Measurements from ENCODE around the gene RTF1. TPM values are rescaled to one million over a fixed set of nuclear protein-coding genes. Genes with fewer than 3 reads are reported as not detected.

RTF1 gene
- polyA plus RNA-seq, 1 donor (not counting 4 experiments of a cell fraction or from before 2014, with no cell fraction given) = 28.5 TPM

DNA sequence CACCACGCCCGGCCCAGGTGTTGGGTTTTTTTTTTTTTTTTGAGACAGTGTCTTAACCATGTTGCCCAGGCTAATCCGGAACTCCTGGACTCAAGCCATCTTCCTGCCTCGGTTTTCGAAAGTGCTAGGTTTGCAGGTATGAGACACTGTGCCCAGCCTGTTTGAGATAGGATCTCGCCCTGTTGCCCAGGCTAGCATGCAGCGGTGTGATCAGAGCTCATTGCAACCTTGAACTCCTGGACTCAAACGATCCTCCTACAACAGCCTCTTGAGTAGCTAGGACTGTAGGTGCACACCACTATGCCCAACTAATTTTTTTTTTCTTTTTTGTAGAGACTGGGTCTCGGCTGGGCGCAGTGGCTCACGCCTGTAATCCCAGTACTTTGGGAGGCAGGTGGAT is 56.5 kb downstream of the RTF1 start:
- FAIRE-seq (no peak), DNase-seq (ENCODE audit: low read depth, low spot score) (no peak)
- no peaks in the 10 kb centered on the region for H4K20me1 ChIP-seq (ENCODE audit: control insufficient read depth, extremely low read depth, insufficient read depth, low read length)
- H3K9me1 ChIP-seq (ENCODE audit: control insufficient read depth, extremely low read depth, insufficient read depth, low read length) = no peaks in the 10 kb centered on the region
- H3K36me3 ChIP-seq (ENCODE audit: control insufficient read depth in 2 of 2, extremely low read depth in 1 of 2, insufficient read depth in 2 of 2, low read length in 2 of 2) = peaks cover 25 to 32% of the 10 kb centered on the region in 2 experiments
- no peaks in the 10 kb centered on the region for H3K27me3 ChIP-seq (ENCODE audit: control insufficient read depth, extremely low read depth, insufficient read depth, low read length)
- H3K4me1 ChIP-seq (ENCODE audit: control insufficient read depth, extremely low read depth, insufficient read depth, low read length) = peaks cover 3% of the 10 kb centered on the region
- H3K4me3 ChIP-seq (ENCODE audit: control insufficient read depth in 2 of 3, extremely low read depth in 1 of 3, insufficient read depth in 2 of 3, low read depth in 1 of 3, low read length in 3 of 3) = no peak overlapping the region
- H3K9me3 ChIP-seq (ENCODE audit: control insufficient read depth, low read depth, low read length) = no peaks in the 10 kb centered on the region
- dilution Hi-C loops (cut with MboI; ENCODE audit: extremely low pct_ligation_motif_present, low sequenced_read_pairs) = no loop called here
- H3K9ac ChIP-seq (ENCODE audit: control insufficient read depth, extremely low read depth, insufficient read depth, low read length) = no peak overlapping the region
- TF ChIP-seq, protein P1, sequence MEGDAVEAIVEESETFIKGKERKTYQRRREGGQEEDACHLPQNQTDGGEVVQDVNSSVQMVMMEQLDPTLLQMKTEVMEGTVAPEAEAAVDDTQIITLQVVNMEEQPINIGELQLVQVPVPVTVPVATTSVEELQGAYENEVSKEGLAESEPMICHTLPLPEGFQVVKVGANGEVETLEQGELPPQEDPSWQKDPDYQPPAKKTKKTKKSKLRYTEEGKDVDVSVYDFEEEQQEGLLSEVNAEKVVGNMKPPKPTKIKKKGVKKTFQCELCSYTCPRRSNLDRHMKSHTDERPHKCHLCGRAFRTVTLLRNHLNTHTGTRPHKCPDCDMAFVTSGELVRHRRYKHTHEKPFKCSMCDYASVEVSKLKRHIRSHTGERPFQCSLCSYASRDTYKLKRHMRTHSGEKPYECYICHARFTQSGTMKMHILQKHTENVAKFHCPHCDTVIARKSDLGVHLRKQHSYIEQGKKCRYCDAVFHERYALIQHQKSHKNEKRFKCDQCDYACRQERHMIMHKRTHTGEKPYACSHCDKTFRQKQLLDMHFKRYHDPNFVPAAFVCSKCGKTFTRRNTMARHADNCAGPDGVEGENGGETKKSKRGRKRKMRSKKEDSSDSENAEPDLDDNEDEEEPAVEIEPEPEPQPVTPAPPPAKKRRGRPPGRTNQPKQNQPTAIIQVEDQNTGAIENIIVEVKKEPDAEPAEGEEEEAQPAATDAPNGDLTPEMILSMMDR (optimal IDR thresholded peaks at IDR 0.05 in 1 of 3, IDR thresholded peaks at IDR 0.05 in 1 of 3, conservative IDR thresholded peaks at IDR 0.05 in 1 of 3; ENCODE audit: extremely low read depth in 1 of 3, insufficient read depth in 2 of 3, low read length in 3 of 3) = no peak
- no peak for TF ChIP-seq EZH2 (IDR thresholded peaks at IDR 0.05; ENCODE audit: low read length)
- H2AFZ ChIP-seq (ENCODE audit: control insufficient read depth, low read length) = no peak overlapping the region
- no peak overlapping the region for H3K27ac ChIP-seq (ENCODE audit: control insufficient read depth, insufficient read depth, low read length)
- H3K4me2 ChIP-seq (ENCODE audit: control insufficient read depth, extremely low read depth, insufficient read depth, low read depth, low read length) = no peak overlapping the region
- H3K79me2 ChIP-seq (ENCODE audit: control insufficient read depth, insufficient read depth, low read length) = no peaks in the 10 kb centered on the region

DNA sequence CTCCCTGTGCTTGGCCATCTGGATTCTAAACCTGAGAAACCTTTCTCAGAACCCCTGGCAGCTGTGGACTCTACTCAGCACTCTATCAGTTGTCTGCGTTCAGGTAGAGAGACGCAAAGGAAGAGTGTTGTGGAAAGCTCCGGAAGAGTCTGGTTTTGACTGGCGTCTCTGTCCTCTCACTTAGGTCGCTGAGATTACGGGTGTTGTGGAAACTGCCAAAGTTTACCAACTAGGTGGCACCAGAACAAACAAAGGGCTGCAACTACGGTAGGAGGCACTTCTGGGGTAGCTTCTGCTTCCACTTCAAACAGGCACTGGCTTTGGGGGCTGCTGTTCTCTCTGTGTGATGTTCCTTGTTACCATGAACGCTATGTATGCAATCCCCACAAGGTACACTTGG is 57.5 kb downstream of the RTF1 start:
- H3K36me3 ChIP-seq (ENCODE audit: control insufficient read depth in 2 of 2, extremely low read depth in 1 of 2, insufficient read depth in 2 of 2, low read length in 2 of 2) = peaks cover 27 to 37% of the 10 kb centered on the region in 2 experiments
- dilution Hi-C loops (cut with MboI; ENCODE audit: extremely low pct_ligation_motif_present, low sequenced_read_pairs) = no loop called here
- FAIRE-seq = no peak

More for the DNA sequence above, 57.5 kb downstream of the RTF1 start:
- no peaks in the 10 kb centered on the region for H3K9me1 ChIP-seq (ENCODE audit: control insufficient read depth, extremely low read depth, insufficient read depth, low read length)
- no peak overlapping the region for H2AFZ ChIP-seq (ENCODE audit: control insufficient read depth, low read length)
- TF ChIP-seq, protein P1 (optimal IDR thresholded peaks at IDR 0.05 in 1 of 3, IDR thresholded peaks at IDR 0.05 in 1 of 3, conservative IDR thresholded peaks at IDR 0.05 in 1 of 3; ENCODE audit: extremely low read depth in 1 of 3, insufficient read depth in 2 of 3, low read length in 3 of 3) = no peak
- no peak for TF ChIP-seq EZH2 (IDR thresholded peaks at IDR 0.05; ENCODE audit: low read length)
- peaks cover 3% of the 10 kb centered on the region for H3K4me1 ChIP-seq (ENCODE audit: control insufficient read depth, extremely low read depth, insufficient read depth, low read length)
- H4K20me1 ChIP-seq (ENCODE audit: control insufficient read depth, extremely low read depth, insufficient read depth, low read length) = no peaks in the 10 kb centered on the region
- H3K27ac ChIP-seq (ENCODE audit: control insufficient read depth, insufficient read depth, low read length) = no peak overlapping the region
- H3K9ac ChIP-seq (ENCODE audit: control insufficient read depth, extremely low read depth, insufficient read depth, low read length) = no peak overlapping the region
- H3K4me2 ChIP-seq (ENCODE audit: control insufficient read depth, extremely low read depth, insufficient read depth, low read depth, low read length) = no peak overlapping the region
- no peaks in the 10 kb centered on the region for H3K9me3 ChIP-seq (ENCODE audit: control insufficient read depth, low read depth, low read length)
- H3K79me2 ChIP-seq (ENCODE audit: control insufficient read depth, insufficient read depth, low read length) = no peaks in the 10 kb centered on the region
- H3K4me3 ChIP-seq (ENCODE audit: control insufficient read depth in 2 of 3, extremely low read depth in 1 of 3, insufficient read depth in 2 of 3, low read depth in 1 of 3, low read length in 3 of 3) = no peak overlapping the region
- H3K27me3 ChIP-seq (ENCODE audit: control insufficient read depth, extremely low read depth, insufficient read depth, low read length) = no peaks in the 10 kb centered on the region
- no peak for DNase-seq (ENCODE audit: low read depth, low spot score)

All from keratinocyte (primary cell).